Superior temporal gyrus (tissue), 1 donor: Measurements from ENCODE around the gene CPEB1.
"Not testable (repeated sequence)": the region's sequence is repeated elsewhere in the genome, so short reads cannot be mapped to it uniquely, and the experiment has no call there.

Experiments used
- DNase-seq: peaks from one replicate; pipeline ENCODE4 v3.0.0-alpha.2; 2016; ENCODE audit errors: extremely low spot score

CPEB1 gene

DNA sequence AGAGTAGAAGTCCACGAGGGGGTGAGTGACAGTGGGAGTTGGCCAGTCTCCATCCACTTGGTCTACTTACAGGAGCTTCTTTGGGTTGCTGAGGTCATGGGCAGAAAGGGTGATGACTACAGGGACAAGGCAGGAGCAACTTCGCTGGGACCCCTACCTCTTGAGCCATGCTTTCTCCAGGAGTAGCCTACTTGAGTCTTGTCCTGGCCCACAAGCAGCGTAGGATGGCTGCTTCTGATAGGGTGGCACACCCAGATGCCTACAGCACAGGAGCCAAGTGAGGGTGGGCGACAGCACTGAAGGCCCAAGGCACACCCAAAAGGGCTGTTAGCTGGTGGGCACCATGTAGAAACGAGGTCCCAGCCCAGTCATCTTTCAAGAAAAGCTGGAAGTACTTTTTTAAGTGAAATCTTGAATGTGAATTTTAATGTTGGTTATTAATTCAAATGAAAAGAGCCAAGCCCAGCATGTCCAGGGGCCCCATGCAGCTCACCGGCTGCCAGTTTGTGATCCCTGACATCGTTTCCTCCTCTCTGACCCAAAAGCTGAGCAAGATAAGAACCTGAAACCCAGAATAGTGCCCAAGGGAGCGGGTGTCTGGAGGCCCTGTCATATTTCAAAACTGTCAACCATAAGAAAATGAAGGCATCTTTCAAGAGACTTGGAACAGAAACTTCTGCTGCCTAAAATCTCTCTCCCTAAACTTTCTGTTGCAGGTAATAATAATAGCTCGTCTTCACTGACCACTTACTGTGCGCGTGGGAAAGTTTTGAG is 2.2 kb upstream of the CPEB1 start:
- no peak for DNase-seq

DNA sequence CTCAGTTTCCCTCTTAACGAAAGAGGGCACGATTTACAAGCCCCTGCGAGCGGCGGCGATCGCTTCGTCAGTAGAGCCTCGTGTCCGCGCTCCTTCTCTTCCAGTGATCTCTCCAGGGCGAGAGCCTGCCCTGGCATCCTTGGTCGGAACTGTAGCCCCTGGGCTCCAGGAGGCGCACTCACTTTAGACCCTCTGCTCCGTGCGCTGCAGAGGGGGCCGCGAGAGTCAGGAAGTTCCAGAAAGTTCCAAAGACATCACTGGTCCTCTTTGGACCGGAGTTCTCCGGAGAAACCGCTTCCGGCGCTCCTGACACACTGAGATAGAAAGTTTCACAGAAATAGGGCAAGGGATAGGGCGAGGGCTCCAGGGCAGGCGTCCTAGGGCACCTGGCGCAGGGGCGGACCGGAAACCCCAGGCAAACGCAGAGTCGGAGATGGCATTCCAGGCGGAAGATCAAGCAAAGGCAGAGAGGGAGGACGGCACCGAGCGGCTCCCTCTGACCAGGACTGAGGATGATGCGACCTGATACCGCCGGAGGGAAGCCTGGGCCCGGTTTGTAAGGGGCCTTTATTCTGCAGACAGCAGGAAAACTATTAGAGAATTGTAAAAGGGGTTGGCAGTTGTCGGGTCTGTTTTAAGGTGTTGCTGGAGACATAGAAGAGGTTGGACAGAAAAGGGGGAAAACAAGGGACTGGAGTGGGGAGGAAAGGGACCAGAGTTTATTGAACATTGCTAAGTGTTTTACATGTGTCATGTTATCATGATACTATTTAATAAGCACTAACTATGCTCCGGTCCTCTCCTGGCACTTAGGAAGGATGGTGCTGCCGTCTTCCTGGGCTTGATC is 1.3 kb upstream of the CPEB1 start:
- peak; percentile 56 for DNase-seq

DNA sequence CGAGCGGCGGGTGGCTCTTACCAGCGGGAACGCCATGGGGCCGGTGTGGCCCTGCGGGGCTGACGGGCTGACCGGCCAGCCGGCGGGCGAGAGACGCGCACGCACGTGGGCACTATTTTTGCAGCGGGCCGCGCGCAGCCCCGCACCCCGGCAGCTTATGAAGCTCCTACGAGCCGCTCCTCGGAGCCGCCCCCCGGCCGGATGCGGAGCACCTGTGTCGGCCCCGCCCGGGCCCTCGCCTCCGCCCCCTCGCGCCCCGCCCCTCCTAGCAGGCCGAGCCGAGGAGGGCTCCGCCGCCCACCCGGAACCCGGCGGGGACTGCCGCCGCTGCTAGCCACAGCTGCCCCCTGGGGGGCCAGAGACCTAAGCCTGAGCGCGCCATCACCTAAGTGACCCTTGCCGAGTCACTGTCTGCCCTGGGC is 683 bp upstream of the CPEB1 start:
- DNase-seq, result no peak

DNA sequence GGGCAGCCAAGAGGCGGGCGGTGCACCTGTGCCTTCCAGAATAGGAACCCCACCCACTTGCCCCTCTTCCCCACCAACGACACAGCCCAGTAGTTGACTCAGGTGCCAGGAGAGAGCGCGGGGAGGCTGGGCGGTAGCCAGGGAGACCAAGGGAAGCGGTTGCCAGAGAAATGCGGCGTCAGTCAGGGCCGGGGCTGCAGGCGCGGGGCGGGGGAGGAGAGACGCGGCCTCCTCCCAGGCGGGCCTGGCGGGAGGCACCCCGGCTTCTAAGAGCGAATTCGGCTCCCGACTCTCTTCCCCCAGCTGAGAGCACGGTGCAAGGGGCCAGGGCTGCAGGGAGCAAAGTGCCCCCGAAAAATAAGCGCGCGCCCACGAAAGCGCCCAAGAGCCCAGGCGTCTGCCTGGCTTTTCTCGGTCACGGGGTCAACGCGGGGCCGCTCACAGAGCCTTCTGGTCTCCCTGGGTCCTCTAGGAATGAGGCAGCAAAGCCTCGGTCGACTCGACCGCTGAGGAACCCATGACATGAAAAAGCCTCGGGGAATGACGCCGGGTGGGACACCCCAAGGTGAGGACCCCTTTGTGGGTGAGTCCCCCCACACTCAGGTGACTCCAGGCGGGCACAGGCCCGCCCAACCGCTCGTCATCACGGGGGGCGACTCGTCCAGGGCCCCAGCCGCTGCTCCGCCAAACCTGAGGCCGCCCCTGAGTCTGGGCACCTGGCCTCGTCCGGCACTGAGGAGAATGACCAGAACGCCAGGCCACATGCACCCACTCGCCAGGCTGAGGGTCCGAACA is 716 bp downstream of the CPEB1 start:
- DNase-seq, result no peak

DNA sequence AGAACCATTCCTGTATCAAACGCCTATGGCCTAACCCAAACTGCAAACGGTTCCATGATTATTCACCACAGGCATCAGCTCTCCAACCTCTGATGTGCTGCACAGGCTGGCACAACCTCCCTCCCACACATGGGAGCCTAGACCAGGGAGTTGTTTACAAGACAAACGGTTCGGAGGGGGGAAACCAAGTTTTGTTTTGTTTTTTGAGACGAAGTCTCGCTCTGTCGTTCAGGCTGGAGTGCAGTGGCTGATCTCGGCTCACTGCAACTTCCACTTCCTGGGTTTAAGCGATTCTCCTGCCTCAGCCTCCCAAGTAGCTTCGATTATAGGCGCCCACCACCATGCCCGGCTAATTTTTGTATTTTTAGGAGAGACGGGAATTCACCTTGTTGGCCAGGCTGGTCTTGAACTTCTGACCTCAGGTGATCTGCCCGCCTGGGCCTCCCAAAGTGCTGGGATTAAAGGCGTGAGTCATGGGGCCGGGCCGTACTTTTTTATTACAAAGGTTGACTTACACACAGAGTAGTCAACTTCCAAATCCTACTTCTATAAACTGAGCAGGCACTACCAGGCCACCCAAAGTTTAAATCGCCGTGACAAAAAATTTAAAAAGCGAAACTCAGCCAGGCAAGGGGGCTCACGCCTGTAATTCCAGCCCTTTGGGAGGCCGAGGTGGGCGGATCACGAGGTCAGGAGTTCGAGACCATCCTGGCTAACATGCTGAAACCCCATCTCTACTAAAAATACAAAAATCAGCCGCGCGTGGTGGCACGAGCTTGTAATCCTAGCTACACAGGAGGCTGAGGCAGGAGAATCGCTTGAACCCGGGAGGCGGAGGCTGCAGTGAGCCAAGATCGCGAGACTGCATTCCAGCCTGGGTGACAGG is 2.0 kb downstream of the CPEB1 start:
- DNase-seq, result not testable (repeated sequence)

DNA sequence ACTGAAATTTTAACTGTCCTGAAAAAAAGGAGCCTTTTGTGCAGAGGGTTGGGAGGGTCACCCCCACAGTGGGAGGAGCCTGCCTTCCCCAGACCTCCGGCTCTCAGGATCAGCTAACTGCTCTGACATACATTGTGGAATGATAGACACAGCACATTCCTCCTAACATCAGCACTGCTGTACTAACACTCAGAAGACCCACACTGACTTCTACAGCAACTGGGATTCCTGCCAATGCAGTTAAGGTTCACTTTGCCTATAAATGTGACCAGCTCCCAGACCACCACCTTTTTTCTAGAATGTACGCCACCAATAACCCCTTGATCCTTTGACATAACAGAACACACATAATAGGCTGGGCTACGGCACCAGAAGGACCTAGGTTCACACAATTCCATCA is 3.2 kb downstream of the CPEB1 start:
- DNase-seq, result no peak

DNA sequence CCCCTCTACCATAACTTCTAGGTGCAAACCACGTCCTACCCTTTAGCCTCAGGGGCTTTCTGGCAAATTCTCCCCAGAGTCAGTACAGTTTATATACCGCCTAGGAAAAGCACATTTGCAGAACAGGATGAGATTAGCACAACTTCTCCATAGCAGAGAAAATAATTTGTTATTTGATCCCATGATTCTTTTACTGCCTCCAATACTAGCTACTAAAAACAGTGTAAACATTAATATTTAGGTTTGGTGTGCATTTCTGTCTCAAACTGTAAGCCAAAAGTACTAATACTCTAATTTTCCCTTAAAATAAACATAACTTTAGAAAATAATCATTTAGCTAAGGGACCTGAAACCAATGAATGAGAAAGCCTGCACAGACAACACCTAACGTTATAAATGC is 4.5 kb downstream of the CPEB1 start:
- DNase-seq, result no peak

DNA sequence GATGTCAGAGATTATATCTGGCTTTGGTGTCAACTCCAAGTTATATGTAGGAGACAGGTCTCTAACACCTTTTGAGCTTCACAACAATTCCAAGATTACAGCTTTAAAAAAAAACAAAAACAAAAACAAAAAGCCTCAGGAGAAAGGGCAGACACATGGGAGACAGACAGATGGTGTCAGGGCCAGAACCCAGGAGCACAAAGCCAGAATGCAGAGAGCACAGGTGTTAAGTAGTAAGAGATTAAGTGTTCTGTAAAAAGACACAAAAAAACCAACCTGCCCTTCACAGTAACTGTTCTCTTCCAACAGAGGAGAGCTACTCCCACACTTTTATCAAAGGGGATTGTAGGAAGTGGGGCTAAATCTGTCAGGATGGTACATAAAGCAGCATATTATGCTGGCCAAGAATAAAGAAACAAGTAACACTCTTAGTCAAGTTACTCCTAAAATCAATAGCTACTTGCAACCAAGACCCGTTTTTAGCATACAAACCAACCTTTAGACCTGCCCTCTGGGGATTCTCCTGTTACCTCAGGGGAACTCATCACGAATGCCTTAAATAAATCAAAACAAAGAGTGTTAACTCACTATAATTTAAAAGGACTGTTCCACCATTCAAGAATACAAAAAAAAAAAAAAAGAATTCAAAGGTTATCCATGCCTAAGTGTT is 5.9 kb downstream of the CPEB1 start:
- DNase-seq, result no peak

DNA sequence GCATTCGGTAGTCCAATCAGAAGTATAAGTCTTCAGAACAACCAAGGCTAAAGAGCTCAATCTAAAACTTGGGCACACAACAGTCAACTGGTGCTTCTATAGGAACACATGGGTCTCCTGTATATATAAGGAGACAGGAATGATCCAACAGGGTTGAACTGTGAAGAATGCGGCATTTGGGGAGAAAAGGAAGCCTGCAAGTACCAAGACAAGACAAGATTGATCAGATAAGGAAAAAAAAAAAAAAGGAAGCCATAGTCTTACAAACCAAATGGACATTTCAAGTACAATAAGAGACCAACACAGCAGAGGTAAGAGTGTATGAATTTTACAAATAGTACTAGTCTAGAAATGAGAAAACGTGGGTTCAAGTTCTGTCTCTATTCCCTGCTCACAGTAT is 6.5 kb downstream of the CPEB1 start:
- DNase-seq, result no peak

DNA sequence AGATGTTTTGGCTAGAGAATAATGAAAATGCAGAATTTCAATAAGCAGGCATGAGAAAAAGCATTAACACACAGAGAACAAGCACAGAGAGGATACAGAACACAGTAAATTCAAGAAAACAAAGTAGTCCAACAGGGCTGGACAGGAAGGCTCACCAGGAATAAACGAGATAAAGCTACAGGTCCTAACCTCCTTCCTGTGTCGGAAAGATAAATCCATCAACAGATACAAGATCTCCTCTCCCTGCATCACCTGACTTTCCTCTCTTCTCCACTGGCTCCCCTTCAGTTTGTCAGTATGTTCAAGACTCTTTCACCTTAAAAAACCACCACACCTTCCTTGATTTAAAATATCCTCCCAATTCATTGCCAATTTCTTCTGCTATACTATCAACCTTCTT is 11.4 kb downstream of the CPEB1 start:
- no peak for DNase-seq

DNA sequence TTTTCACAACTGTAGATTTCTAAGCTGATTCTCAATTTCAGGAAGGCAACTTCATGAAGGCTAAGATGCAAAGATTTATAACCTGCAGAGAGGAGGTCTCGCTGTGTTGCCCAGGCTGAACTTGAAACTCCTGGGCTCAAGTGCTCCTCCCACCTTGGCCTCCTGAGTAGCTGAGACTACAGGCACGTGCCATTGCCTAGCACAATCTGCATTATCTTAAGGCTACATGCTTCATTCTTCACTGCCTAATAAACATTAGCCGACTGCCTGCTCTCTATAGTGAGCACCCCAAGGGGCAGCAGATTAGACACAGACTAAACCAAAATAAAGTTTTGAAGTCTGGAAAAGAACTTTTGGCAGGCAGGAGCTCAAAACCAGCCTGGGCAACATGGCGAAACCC is 17.1 kb downstream of the CPEB1 start:
- no peak for DNase-seq

DNA sequence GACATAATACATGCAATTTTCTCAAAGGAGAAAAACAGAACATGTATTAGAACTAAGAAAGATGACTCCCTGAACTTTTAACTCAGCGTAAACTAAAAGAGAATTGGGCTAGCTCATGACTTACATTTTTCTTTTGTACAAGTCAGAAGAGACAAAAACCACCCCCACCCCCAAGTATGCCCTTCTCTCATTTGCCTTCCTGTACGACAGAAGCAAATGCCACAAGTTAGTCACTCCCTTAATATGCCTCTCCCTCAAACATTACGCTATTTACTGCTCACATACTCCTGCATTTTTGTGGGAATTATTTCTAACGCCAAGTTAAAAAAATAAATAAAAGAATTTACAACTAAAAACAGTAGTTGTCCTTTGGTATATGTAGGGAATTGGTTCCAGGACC is 22.0 kb downstream of the CPEB1 start:
- no peak for DNase-seq

DNA sequence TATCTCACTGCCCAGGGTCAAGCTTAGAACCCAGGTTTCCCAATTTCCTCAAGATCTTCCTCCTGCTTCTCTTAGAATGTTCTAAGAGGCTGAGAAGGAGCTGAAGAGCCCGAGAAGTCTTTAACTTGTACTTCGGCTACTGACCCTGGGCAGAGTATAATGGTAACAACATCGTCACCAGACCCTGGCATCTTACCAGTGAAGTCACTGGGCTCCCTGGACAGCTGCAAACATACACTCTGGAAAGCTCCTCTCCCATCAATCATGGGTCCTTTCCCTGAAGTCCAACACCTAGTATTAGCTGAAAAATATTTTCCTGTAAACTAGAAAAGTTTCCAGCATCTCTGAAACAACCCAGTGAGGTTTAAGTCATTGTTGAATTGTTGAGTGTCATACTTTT is 22.7 kb downstream of the CPEB1 start:
- no peak for DNase-seq

DNA sequence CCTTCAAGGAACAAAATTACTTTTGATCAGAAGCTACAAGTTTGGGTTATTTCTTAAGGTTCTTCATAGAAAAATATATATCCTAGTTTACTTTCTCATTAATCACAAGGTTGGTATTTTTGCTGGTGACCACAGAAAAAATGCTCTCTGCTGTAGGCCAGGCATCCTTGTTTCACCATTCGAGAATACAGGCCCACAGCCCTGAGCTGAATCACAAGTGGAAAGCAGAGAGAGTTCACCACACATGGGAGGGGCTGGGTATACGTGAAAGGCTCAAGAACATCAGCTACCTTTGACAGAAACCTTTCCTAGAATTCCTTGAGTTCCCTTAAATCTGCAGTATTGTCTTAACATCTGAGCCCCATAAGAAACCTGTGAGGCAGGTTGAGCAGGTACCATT is 23.2 kb downstream of the CPEB1 start:
- no peak for DNase-seq

DNA sequence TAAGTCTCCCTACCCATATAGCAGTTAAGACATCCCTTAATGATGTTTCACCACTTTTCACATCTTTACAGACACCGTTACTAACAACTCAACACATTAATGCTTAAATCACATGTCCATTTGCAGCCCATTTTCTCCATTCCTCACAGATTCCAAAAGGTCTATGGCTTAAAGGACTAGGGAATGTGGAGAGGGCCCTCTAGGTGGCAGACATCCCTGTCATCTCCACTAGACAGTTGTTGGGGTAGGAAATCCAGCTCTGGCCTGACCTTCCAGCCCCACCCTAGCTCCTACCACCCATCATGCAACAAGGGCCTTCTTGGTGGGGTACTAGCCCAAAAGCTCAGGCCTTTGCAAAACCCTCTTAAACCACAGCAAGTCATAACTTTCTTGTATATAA is 25.2 kb downstream of the CPEB1 start:
- DNase-seq, result no peak

DNA sequence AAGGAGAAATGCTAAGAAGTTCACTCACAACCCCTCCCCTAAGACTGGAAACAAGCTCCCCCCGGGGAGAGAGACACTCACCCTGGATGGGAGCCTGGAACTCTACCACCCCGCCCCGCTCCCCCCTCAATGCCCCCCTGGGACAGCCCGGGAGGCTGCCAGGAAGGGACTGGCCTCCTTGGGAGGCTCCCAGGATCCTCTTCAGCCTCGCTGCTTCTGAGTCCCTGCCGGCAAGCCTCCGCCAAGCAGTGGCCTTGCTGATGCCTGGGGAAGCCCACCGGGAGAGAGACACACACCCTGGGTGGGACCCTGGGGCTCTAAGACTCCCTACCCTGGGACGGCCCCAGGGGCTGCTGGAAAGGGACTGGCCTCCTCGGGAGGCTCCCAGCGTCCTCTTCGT is 33.4 kb downstream of the CPEB1 start:
- no peak for DNase-seq

DNA sequence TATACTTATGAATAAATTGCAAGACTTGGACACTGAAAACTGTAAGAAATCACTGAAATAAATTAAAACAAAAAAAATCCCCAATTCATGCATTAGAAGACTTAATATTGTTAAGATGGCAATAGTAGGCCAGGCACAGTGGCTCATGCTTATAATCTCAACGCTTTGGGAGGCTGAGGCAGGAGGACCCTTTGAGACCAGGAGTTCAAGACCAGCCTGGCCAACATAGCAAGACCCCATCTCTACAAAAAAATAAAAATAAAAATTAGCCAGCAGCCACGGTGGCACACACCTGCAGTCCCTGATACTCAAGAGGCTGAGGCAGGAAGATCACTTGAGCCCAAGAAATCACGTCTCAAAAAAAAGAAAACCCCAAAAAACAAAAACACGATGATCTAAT is 35.8 kb downstream of the CPEB1 start:
- DNase-seq, result no peak

DNA sequence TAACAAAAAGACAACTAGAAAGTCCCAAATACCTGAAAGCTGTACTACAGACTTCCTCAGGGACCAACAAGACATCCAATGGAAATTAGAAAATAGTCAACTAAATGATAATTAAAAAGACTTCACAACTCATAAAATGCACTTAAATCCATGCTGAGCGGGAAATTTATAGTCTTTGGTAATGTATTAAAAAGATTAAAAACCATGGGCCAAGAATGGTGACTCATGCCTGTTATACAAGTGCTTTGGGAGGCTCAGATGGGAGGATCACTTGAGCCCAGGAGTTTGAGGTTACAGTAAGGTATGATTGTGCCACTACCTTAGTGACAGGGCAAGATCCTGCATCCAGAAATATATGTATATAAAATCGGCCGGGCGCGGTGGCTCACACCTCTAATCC is 45.0 kb downstream of the CPEB1 start:
- DNase-seq, result no peak

DNA sequence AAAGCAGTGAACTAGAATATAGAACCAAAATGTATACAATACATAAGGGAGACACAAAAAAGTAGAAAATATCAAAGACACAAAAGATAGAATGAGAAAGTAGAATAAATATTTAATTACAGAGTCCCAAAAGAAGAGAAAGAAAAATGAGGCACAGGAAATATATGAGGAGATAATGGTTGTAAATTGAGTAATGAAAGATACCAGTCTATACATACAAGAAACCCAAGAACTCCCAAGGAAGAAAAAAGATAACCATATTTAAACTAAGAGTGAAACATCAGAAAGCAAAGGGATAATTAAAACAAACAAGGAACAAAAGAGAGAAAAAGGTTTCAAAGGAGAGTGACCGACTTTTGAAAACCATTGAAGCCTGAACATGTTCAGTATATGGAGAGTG is 47.3 kb downstream of the CPEB1 start:
- no peak for DNase-seq

DNA sequence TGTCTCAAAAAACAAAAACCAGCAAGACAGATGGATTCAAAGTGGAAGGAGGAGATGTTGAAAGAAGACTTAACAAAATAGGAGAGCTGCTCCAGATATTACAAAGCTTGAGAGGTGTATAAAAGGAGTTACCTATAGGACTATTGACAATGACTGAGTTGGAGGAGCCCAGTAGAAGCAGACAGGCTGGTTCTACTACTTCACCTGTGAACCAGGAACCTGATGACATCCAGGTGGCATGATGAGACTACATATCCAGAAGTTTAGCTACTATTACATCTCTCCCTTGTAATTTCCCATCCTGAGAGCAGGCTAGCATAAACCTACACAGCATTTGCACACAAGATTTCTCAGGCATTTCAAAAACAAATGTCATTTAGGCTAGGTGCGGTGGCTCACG is 49.3 kb downstream of the CPEB1 start:
- DNase-seq, result no peak

DNA sequence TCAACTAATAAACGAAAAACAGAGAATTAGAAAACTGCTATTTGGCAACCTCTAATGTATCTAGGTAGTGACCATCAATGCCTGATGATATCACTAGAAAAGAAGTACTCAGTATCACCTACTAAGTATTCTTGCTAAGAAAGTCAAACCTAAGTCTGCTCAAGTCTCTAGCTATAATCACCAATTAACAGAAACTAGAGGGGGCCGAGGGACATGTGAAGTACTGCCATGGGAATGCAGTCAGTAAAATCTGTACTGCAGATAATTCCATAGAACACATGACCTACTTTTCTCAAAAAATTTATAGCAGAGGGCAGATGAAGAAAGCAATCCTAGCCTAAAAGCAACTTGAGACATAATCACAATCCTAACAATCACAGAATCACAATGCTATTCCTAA is 51.4 kb downstream of the CPEB1 start:
- DNase-seq, result no peak
